Tibial nerve (tissue), 4 donors: ENCODE results near the gene GSTA1. TPM values are rescaled to one million over a fixed set of nuclear protein-coding genes. Genes with fewer than 3 reads are reported as not detected.
"Not testable (repeated sequence)": the region's sequence is repeated elsewhere in the genome, so short reads cannot be mapped to it uniquely, and the experiment has no call there.

Experiments
- DNase-seq, 2 donors: peaks; one replicate each; pipeline ENCODE4 v3.0.0-alpha.2; 2019; ENCODE audit warnings: low spot score in 2 of 2
- H3K27ac ChIP-seq, 4 donors: fragments of 200-600 bp; sonication (generic) in 3 of 4; one replicate each; pipeline ENCODE4 v1.5.1; 2017 to 2019; ENCODE audit warnings: mild to moderate bottlenecking in 1 of 4
- H3K27me3 ChIP-seq, 2 donors: fragments of 200-600 bp; sonication (generic) in 1 of 2; one replicate each; pipeline versions ENCODE4 v1.5.1 to v1.6.0; 2017 to 2019
- H3K36me3 ChIP-seq, 3 donors: fragments of 200-600 bp; sonication (generic); one replicate each; pipeline ENCODE4 v1.5.1; 2018 to 2019
- H3K4me1 ChIP-seq, 4 donors: fragments of 200-600 bp; sonication (generic) in 3 of 4; one replicate each; pipeline ENCODE4 v1.5.1; 2017 to 2019
- H3K4me3 ChIP-seq, 4 donors: fragments of 200-600 bp; sonication (generic) in 3 of 4; one replicate each; pipeline ENCODE4 v1.5.1; 2017 to 2019; ENCODE audit warnings: mild to moderate bottlenecking in 1 of 4, moderate library complexity in 1 of 4
- H3K9me3 ChIP-seq, 4 donors: fragments of 200-600 bp; sonication (generic) in 3 of 4; one replicate each; pipeline ENCODE4 v1.5.1; 2017 to 2019
- CTCF ChIP-seq, 5 experiments: fragments of 200-600 bp in 3 of 5; fragments of 450-650 bp in 2 of 5; sonication (generic) in 3 of 5; IDR thresholded peaks; one replicate each; pipeline ENCODE4 v1.5.1; 2016 to 2019; ENCODE audit warnings: antibody characterized with exemption in 5 of 5, mild to moderate bottlenecking in 3 of 5, moderate library complexity in 2 of 5
- EP300 ChIP-seq, 2 donors: sonication (generic); formaldehyde crosslinking; IDR thresholded peaks; one replicate each; pipeline ENCODE4 v1.6.1; 2017; ENCODE audit warnings: antibody characterized with exemption in 2 of 2, mild to moderate bottlenecking in 1 of 2
- POLR2A ChIP-seq, 2 donors: fragments of 450-650 bp; IDR thresholded peaks; one replicate each; pipeline ENCODE4 v1.6.1; 2017; ENCODE audit warnings: antibody characterized with exemption in 2 of 2, mild to moderate bottlenecking in 2 of 2, moderate library complexity in 2 of 2
- WGBS, 2 donors: methylation state at CpG; one replicate each; pipeline ENCODE4 v1.1.5; 2018; 5-methylcytosine and 5-hydroxymethylcytosine counted together
- total RNA-seq, 4 donors: library from RNA; depleted of rRNA; stranded (reverse); fragments of >200 nt; gene quantifications; one replicate each; pipeline ENCODE4 v1.1.0, GENCODE V29; 2016

Gene GSTA1
- total RNA-seq, 4 donors from 2014 or later, result not detected

- H3K36me3 ChIP-seq, H3K27me3 ChIP-seq, DNase-seq, H3K4me3 ChIP-seq, H3K27ac ChIP-seq, H3K9me3 ChIP-seq, H3K4me1 ChIP-seq: not testable (repeated sequence)
- 55 to 71% methylated on average over 4 to 7 of the region's 7 CpGs for WGBS, 2 donors
These were observed 41.7 kb downstream of the GSTA1 start for GRCh38 chr6:52761673-52762491.

GRCh38 chr6:52760105-52760765, 43.4 kb downstream of the GSTA1 start:
- Histone ChIP-seq H3K27me3 (no peaks in the 10 kb centered on the region), H3K4me3 (no peak overlapping the region), H3K27ac (no peak overlapping the region), H3K36me3 (no peaks in the 10 kb centered on the region), H3K9me3 (no peaks in the 10 kb centered on the region), H3K4me1 (no peaks in the 10 kb centered on the region)
- DNase-seq, result no peak
- WGBS, 2 donors, result 72 to 74% methylated on average over 6 of the region's 6 CpGs
- TF ChIP-seq CTCF (IDR thresholded peaks at IDR 0.05) (no peak), POLR2A (IDR thresholded peaks at IDR 0.05) (no peak), EP300 (IDR thresholded peaks at IDR 0.05) (no peak)

- no peak for DNase-seq
- WGBS, 2 donors, result 45 to 66% methylated on average over 1 of the region's 1 CpG
These were observed 44.5 kb downstream of the GSTA1 start for GRCh38 chr6:52759085-52759484.

GRCh38 chr6:52757651-52758338, 45.8 kb downstream of the GSTA1 start:
- H3K9me3 ChIP-seq, H3K4me1 ChIP-seq, DNase-seq, H3K27ac ChIP-seq, H3K27me3 ChIP-seq, H3K36me3 ChIP-seq, H3K4me3 ChIP-seq: not testable (repeated sequence)
- WGBS, 2 donors, result 69% methylated on average over 7 of the region's 7 CpGs

More at GRCh38 chr6:52759085-52759484, 44.5 kb downstream of the GSTA1 start:
- H3K9me3 ChIP-seq, result no peaks in the 10 kb centered on the region
- H3K27me3 ChIP-seq, result no peaks in the 10 kb centered on the region
- no peak for TF ChIP-seq POLR2A (IDR thresholded peaks at IDR 0.05)
- TF ChIP-seq CTCF (IDR thresholded peaks at IDR 0.05), result no peak
- TF ChIP-seq EP300 (IDR thresholded peaks at IDR 0.05), result no peak
- no peaks in the 10 kb centered on the region for H3K4me1 ChIP-seq
- no peak overlapping the region for H3K4me3 ChIP-seq
- H3K36me3 ChIP-seq, result no peaks in the 10 kb centered on the region
- no peak overlapping the region for H3K27ac ChIP-seq

- DNase-seq, result no peak
- Histone ChIP-seq H3K27ac (no peak overlapping the region), H3K4me3 (no peak overlapping the region), H3K27me3 (no peaks in the 10 kb centered on the region), H3K4me1 (no peaks in the 10 kb centered on the region), H3K36me3 (no peaks in the 10 kb centered on the region), H3K9me3 (peaks cover 0 to 15% (median 0%) of the 10 kb centered on the region in 4 donors)
- 89 to 92% methylated on average over 3 of the region's 3 CpGs for WGBS, 2 donors
- TF ChIP-seq EP300 (IDR thresholded peaks at IDR 0.05), result no peak
- TF ChIP-seq CTCF (IDR thresholded peaks at IDR 0.05), result no peak
- TF ChIP-seq POLR2A (IDR thresholded peaks at IDR 0.05), result no peak
These were observed 49.2 kb downstream of the GSTA1 start for GRCh38 chr6:52754443-52754842.

- peaks cover 0 to 15% (median 0%) of the 10 kb centered on the region in 4 donors for H3K9me3 ChIP-seq
- not testable (repeated sequence) for H3K27ac ChIP-seq, H3K4me1 ChIP-seq, H3K27me3 ChIP-seq, H3K4me3 ChIP-seq, DNase-seq, H3K36me3 ChIP-seq
- 90 to 93% methylated on average over 2 of the region's 2 CpGs for WGBS, 2 donors
These were observed 50.5 kb downstream of the GSTA1 start for GRCh38 chr6:52753137-52753536.
